ENCODE measurements around the gene AHNAK. TPM values are rescaled to one million over a fixed set of nuclear protein-coding genes. Genes with fewer than 3 reads are reported as not detected.

The AHNAK gene
- total RNA-seq, 1 donor from 2014 or later: 809 TPM

DNA sequence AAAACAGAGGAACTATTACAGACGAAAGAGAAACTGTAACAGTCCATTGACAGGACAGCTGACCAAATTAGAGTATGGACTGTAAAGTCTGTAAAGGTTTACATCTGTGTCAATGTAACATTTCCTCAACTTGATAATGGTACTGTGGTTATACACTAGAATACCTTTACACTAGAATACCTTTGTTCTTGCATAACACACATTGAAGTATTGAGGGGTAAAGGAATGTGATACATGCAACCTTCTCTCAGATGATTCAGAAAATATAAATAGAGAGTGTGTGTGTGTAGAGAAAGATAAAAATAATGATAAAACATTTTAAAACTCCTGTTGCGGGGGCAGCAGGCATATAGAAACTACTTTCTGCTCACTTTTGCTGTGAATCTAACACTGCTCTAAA is 32.6 kb upstream of the AHNAK start:
- Histone ChIP-seq H3K9me3 (no peaks in the 10 kb centered on the region), H3K27me3 (ENCODE audit: low read depth) (no peaks in the 10 kb centered on the region), H3K4me1 (peaks cover 30% of the 10 kb centered on the region), H3K36me3 (peaks cover 78% of the 10 kb centered on the region), H3K27ac (no peak overlapping the region), H3K4me3 (no peak overlapping the region)
- TF ChIP-seq, protein P1, sequence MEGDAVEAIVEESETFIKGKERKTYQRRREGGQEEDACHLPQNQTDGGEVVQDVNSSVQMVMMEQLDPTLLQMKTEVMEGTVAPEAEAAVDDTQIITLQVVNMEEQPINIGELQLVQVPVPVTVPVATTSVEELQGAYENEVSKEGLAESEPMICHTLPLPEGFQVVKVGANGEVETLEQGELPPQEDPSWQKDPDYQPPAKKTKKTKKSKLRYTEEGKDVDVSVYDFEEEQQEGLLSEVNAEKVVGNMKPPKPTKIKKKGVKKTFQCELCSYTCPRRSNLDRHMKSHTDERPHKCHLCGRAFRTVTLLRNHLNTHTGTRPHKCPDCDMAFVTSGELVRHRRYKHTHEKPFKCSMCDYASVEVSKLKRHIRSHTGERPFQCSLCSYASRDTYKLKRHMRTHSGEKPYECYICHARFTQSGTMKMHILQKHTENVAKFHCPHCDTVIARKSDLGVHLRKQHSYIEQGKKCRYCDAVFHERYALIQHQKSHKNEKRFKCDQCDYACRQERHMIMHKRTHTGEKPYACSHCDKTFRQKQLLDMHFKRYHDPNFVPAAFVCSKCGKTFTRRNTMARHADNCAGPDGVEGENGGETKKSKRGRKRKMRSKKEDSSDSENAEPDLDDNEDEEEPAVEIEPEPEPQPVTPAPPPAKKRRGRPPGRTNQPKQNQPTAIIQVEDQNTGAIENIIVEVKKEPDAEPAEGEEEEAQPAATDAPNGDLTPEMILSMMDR (IDR thresholded peaks at IDR 0.05): no peak
- DNase-seq (no peak), ATAC-seq (no peak)
- intact Hi-C loops (cut with DNase I): no loop called here

DNA sequence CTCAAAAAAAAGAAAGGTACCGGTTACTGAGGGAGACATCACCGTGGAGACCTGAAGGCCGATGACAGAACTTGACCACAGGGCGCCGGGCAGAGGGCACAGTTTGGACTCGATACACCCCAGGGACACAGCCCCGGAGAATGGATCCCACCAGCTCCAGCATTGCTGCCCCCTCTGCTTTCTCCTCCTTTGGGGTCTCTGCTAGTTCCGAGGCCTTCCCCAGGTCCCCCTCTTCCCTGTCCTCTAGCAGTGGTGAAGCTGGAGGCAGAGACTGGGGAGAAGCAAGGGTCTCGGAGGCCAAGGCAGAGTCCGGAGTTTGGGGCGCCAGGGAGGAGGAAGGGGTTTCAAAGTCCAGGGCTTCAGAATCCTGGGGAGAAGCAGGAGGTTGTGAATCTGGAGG is 31.9 kb upstream of the AHNAK start:
- no peaks in the 10 kb centered on the region for H3K9me3 ChIP-seq
- H3K27ac ChIP-seq: peak overlapping the region; percentile 86
- DNase-seq (no peak), ATAC-seq (no peak)
- intact Hi-C loops (cut with DNase I): no loop called here
- TF ChIP-seq, protein P1 (IDR thresholded peaks at IDR 0.05): no peak
- H3K4me1 ChIP-seq: peaks cover 30% of the 10 kb centered on the region
- H3K27me3 ChIP-seq (ENCODE audit: low read depth): no peaks in the 10 kb centered on the region
- H3K4me3 ChIP-seq: no peak overlapping the region
- peaks cover 72% of the 10 kb centered on the region for H3K36me3 ChIP-seq

DNA sequence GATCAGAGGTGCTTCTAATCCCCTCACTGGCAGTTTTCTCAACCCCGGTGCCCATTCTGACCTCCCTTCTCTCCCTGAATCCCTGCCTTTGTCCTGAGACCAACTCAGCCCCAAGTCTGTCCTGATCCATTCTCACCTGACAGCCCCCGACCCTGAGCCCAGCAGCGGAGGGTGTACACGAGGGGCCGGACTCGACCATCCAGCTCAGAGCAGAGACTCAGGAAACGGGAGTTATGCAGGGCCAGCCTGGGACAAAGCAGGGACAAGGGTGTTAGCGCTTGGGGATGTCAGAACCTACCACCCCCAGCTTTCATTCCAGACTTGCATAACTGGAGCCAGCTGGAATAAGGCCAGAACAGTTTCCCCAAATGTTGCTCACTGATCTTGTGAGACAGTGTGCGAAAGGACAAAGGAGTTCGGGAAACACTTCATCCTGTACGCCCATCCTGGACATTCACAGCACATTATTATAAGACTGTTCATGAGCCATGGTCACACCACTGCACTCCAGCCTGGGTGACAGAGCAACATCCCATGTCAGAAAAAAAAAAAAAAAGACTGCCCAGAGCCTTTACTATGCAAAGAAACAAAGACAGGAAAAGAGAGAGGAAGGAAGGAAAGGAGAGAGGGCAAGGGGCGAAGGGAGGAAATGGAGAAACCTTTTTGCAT is 30.6 kb upstream of the AHNAK start:
- intact Hi-C loops (cut with DNase I): no loop called here
- ATAC-seq: no peak

DNA sequence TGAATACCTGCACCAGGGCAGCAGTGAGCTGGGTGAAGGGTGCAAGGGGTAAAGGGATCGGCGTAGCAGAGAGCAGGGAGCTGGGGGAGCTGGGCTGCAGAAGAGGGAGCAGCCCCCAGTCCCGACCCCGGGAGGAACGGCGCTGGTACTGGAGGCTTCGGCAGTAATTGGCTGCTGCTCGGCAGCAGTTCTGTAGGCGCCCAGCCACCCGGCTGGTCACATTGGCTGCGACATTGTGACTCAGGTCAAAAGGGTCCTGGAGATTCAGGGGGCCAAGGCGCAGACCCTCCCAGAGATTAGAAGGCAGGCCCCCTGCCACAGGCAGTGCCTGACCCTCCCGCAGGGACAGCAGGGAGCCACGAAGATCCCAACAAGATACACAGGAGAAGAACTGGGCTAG is 29.2 kb upstream of the AHNAK start:
- intact Hi-C loops (cut with DNase I): no loop called here
- Histone ChIP-seq H3K4me3 (no peak overlapping the region), H3K27ac (peak overlapping the region; percentile 86), H3K9me3 (no peaks in the 10 kb centered on the region), H3K36me3 (peaks cover 72% of the 10 kb centered on the region), H3K4me1 (peaks cover 52% of the 10 kb centered on the region), H3K27me3 (ENCODE audit: low read depth) (no peaks in the 10 kb centered on the region)
- DNase-seq: no peak
- no peak for ATAC-seq
- TF ChIP-seq, protein P1 (IDR thresholded peaks at IDR 0.05): no peak

More for the DNA sequence above, 30.6 kb upstream of the AHNAK start:
- Histone ChIP-seq H3K27ac (peak overlapping the region; percentile 86), H3K4me3 (no peak overlapping the region), H3K27me3 (ENCODE audit: low read depth) (no peaks in the 10 kb centered on the region), H3K9me3 (no peaks in the 10 kb centered on the region), H3K36me3 (peaks cover 72% of the 10 kb centered on the region), H3K4me1 (peaks cover 39% of the 10 kb centered on the region)
- TF ChIP-seq, protein P1 (IDR thresholded peaks at IDR 0.05): no peak
- DNase-seq: no peak

DNA sequence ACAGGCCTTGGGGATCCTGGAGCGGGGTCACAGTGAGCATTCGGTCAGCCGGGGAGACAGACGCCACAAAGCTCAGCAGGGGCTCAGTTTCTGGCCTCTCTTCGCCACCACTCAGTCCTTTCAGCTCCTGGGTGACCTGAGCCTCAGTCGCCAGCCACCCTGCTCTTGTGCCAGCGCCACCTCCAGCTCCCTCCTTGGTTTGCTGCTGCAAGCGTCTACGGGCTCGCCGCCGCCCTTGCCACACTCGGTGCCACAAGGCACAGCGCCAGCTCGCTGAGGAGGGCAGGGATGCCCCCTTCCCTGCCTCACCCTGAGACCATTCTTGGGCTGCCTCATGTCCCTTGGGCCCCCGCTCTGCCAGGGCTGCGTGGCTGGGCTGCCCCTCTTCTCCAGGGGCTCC is 28.6 kb upstream of the AHNAK start:
- intact Hi-C loops (cut with DNase I): no loop called here
- TF ChIP-seq, protein P1 (IDR thresholded peaks at IDR 0.05): no peak
- ATAC-seq: no peak
- Histone ChIP-seq H3K27me3 (ENCODE audit: low read depth) (no peaks in the 10 kb centered on the region), H3K27ac (peak overlapping the region; percentile 86), H3K9me3 (no peaks in the 10 kb centered on the region), H3K36me3 (peaks cover 72% of the 10 kb centered on the region), H3K4me3 (peak overlapping the region; percentile 80), H3K4me1 (peaks cover 56% of the 10 kb centered on the region)
- DNase-seq: no peak

All from lower lobe of right lung (tissue), 2 donors.